IMR-90 (cell line): Measurements from ENCODE around the gene GAS5. TPM values are rescaled to one million over a fixed set of nuclear protein-coding genes. Genes with fewer than 3 reads are reported as not detected.

Experiments
- ATAC-seq: fragments of 200-7000 bp; cut with Tn5 transposase; 2 replicates; pipeline ENCODE4 v1.9.1; 2020; ENCODE audit warnings: low read depth, mild to moderate bottlenecking, moderate library complexity
- BruUV-seq: library from RNA; stranded (reverse); fragments of 400-500 nt; replicated peaks from 2 replicates; lab custom pipeline; 2021; lab: Mats Ljungman, UMichigan
- CTCF ChIA-PET: fragments of 300-600 bp; formaldehyde crosslinking; extraction: SDS; loops from one replicate; lab custom pipeline; 2021; ENCODE audit warnings: antibody characterized with exemption; lab: Yijun Ruan, JAX
- POLR2A ChIA-PET: fragments of 300-600 bp; sonication (Branson Sonifier 250); formaldehyde crosslinking; loops from one replicate; lab custom pipeline; 2022; ENCODE audit warnings: antibody characterized with exemption; ENCODE audit not compliant: unreplicated experiment; lab: Charles Lee
- DNase-seq: peaks from one replicate; pipeline ENCODE4 v3.0.0; 2013
- H2AFZ ChIP-seq: replicated peaks from 2 replicates; pipeline ENCODE3; 2013; ENCODE audit warnings: low read length, mild to moderate bottlenecking; ENCODE audit not compliant: poor library complexity
- H2AK5ac ChIP-seq: 2 replicates; pipeline ENCODE4 v1.6.1; 2013; ENCODE audit warnings: low read depth, low read length, inconsistent platforms
- H2AK9ac ChIP-seq: replicated peaks from 2 replicates; pipeline ENCODE3; 2013; ENCODE audit warnings: mild to moderate bottlenecking, low read depth, low read length, moderate library complexity; ENCODE audit not compliant: poor library complexity
- H2BK120ac ChIP-seq: 2 replicates; pipeline ENCODE4 v1.6.1; 2013; ENCODE audit warnings: low read depth, low read length, inconsistent platforms
- H2BK15ac ChIP-seq: 3 replicates; pipeline ENCODE4 v1.6.1; 2013; ENCODE audit warnings: low read depth, low read length, inconsistent platforms
- H2BK20ac ChIP-seq: 2 replicates; pipeline ENCODE4 v1.6.1; 2013; ENCODE audit warnings: low read depth, mild to moderate bottlenecking, inconsistent platforms, low read length, moderate library complexity
- H2BK5ac ChIP-seq: 2 replicates; pipeline ENCODE4 v1.6.1; 2013; ENCODE audit warnings: mild to moderate bottlenecking, low read depth, low read length, inconsistent platforms; ENCODE audit not compliant: poor library complexity, severe bottlenecking
- H3K14ac ChIP-seq: replicated peaks from 2 replicates; pipeline ENCODE4 v1.6.1; 2013; ENCODE audit warnings: low read depth, low read length, inconsistent platforms
- H3K18ac ChIP-seq: 2 replicates; pipeline ENCODE4 v1.6.1; 2013; ENCODE audit warnings: low read depth, low read length, control low read depth
- H3K23ac ChIP-seq: 2 replicates; pipeline ENCODE4 v1.6.1; 2013; ENCODE audit warnings: low read depth, low read length, inconsistent platforms
- H3K27ac ChIP-seq: 2 replicates; pipeline ENCODE4 v1.5.1; 2013; ENCODE audit warnings: mild to moderate bottlenecking, control low read depth, low read length; ENCODE audit not compliant: insufficient read depth
- H3K27me3 ChIP-seq: 2 replicates; pipeline ENCODE4 v1.6.1; 2013; ENCODE audit warnings: low read length; ENCODE audit not compliant: control insufficient read depth, insufficient read depth
- H3K36me3 ChIP-seq: 2 replicates; pipeline ENCODE4 v1.6.1; 2013; ENCODE audit warnings: low read length, mixed read lengths; ENCODE audit not compliant: control insufficient read depth, insufficient read depth
- H3K4ac ChIP-seq: 2 replicates; pipeline ENCODE4 v1.6.1; 2013; ENCODE audit warnings: low read depth, low read length, inconsistent platforms
- H3K4me1 ChIP-seq: 2 replicates; pipeline ENCODE4 v1.6.1; 2013; ENCODE audit warnings: low read length, mixed read lengths; ENCODE audit not compliant: control insufficient read depth, insufficient read depth
- H3K4me2 ChIP-seq: 2 replicates; pipeline ENCODE4 v1.6.1; 2013; ENCODE audit warnings: low read depth, mild to moderate bottlenecking, control low read depth, low read length, moderate library complexity
- H3K4me3 ChIP-seq: 2 replicates; pipeline ENCODE4 v1.5.1; 2013; ENCODE audit warnings: low read depth, mild to moderate bottlenecking, control low read depth, low read length, moderate library complexity; ENCODE audit not compliant: insufficient read depth
- H3K56ac ChIP-seq: 2 replicates; pipeline ENCODE4 v1.6.1; 2013; ENCODE audit warnings: low read length, inconsistent platforms; ENCODE audit not compliant: insufficient read depth; ENCODE audit errors: extremely low read depth
- H3K79me1 ChIP-seq, 2 experiments: 2 replicates each; pipeline ENCODE4 v1.6.1; 2013; ENCODE audit warnings: low read length in 2 of 2, inconsistent platforms in 1 of 2, low read depth in 1 of 2
- H3K9ac ChIP-seq: 2 replicates; pipeline ENCODE4 v1.6.1; 2013; ENCODE audit warnings: low read depth, low read length, control low read depth
- H3K9me1 ChIP-seq: 2 replicates; pipeline ENCODE4 v1.6.1; 2013; ENCODE audit warnings: low read length, inconsistent platforms; ENCODE audit not compliant: insufficient read depth
- H3K9me3 ChIP-seq: 2 replicates; pipeline ENCODE4 v1.6.1; 2013; ENCODE audit warnings: low read length; ENCODE audit not compliant: control insufficient read depth, insufficient read depth
- H4K20me1 ChIP-seq: 2 replicates; pipeline ENCODE4 v1.6.1; 2013; ENCODE audit warnings: low read length, inconsistent platforms; ENCODE audit not compliant: insufficient read depth
- H4K5ac ChIP-seq: 2 replicates; pipeline ENCODE4 v1.6.1; 2013; ENCODE audit warnings: mild to moderate bottlenecking, low read depth, low read length, control low read depth
- H4K8ac ChIP-seq, 2 experiments: 2 replicates each; pipeline ENCODE4 v1.6.1; 2013; ENCODE audit warnings: low read depth in 2 of 2, low read length in 2 of 2, control low read depth in 1 of 2, inconsistent platforms in 1 of 2
- H4K91ac ChIP-seq: 2 replicates; pipeline ENCODE4 v1.6.1; 2013; ENCODE audit warnings: low read depth, low read length, inconsistent platforms; ENCODE audit not compliant: insufficient read depth
- FOS ChIP-seq: fragments of 150-350 bp; IDR thresholded peaks from 2 replicates; pipeline ENCODE4 v1.6.1; 2016; ENCODE audit warnings: low read depth, low read length
- MAFK ChIP-seq: IDR thresholded peaks from 2 replicates; pipeline ENCODE4 v1.6.1; 2012; ENCODE audit warnings: low read depth, low read length, improper control_type of control experiment
- MXI1 ChIP-seq: IDR thresholded peaks from 2 replicates; pipeline ENCODE4 v1.6.1; 2012; ENCODE audit warnings: low read depth, mild to moderate bottlenecking, low read length, moderate library complexity, borderline replicate concordance
- POLR2A ChIP-seq: IDR thresholded peaks from 2 replicates; pipeline ENCODE4 v1.6.1; 2012; ENCODE audit warnings: mild to moderate bottlenecking, low read depth, low read length
- RCOR1 ChIP-seq: IDR thresholded peaks from 2 replicates; pipeline ENCODE4 v1.6.1; 2012; ENCODE audit warnings: mild to moderate bottlenecking, low read length, improper control_type of control experiment; ENCODE audit not compliant: insufficient replicate concordance
- WGBS, 2 experiments: methylation state at CpG; one replicate each; pipeline versions ENCODE4 v1.1.5 to v1.1.7; 2013; ENCODE audit warnings: missing lambda C conversion rate in 2 of 2; ENCODE audit not compliant: insufficient read length in 1 of 2; ENCODE audit errors: extremely low coverage in 2 of 2; 5-methylcytosine and 5-hydroxymethylcytosine counted together
- dilution Hi-C: fragments of 300-500 bp; cut with HindIII; formaldehyde crosslinking; loops from one replicate; pipeline ENCODE4 v1.14.3; 2018; ENCODE audit warnings: low sequenced_read_pairs; ENCODE audit not compliant: unreplicated experiment
- in situ Hi-C: fragments of 300-500 bp; cut with MboI; formaldehyde crosslinking; loops from 3 replicates; pipeline ENCODE4 v1.14.3; 2019; ENCODE audit warnings: low sequenced_read_pairs, inconsistent platforms, mixed read lengths
- intact Hi-C: fragments of 100-400 bp; cut with micrococcal nuclease; formaldehyde crosslinking; loops from 2 replicates; pipeline ENCODE4 v1.10.0; 2022
- polyA plus RNA-seq, 3 experiments: library from polyadenylated mRNA; depleted of rRNA; stranded (reverse); fragments of >200 nt; gene quantifications; 2 replicates each; pipeline ENCODE4 v1.2.3, GENCODE V29; 2012; ENCODE audit warnings: low replicate concordance in 1 of 3
- total RNA-seq: library from RNA; depleted of rRNA; stranded (reverse); fragments of >200 nt; gene quantifications from 2 replicates; pipeline ENCODE4 v1.2.3, GENCODE V29; 2012

The GAS5 gene
- total and polyA plus RNA-seq, 2 of the 4 experiments (the other 2 are of a cell fraction): 380 to 737 TPM

- H3K4ac ChIP-seq: peak overlapping the region; percentile 72; the same call in 1 of the 2 replicates
- peak overlapping the region; percentile 71; the same call in 1 of the 2 replicates for H3K27ac ChIP-seq
- peak overlapping the region; percentile 8; the same call in 1 of the 2 replicates for H2BK20ac ChIP-seq
- peak overlapping the region; percentile 11; the same call in 1 of the 2 replicates for H3K18ac ChIP-seq
- H2BK5ac ChIP-seq: peak overlapping the region; percentile 88
- ChIA-PET CTCF (interaction anchor here (0.7 kb wide), 2 partner anchors 347 to 633 kb away, joined by 3 to 5 read pairs; no protein-coding TSS in a partner anchor), POLR2A (interaction anchor here (1.1 kb wide), 1 partner anchor 14 kb away, joined by 5 read pairs; no protein-coding TSS in a partner anchor)
- intact Hi-C loops: no loop called here
- no TSS peak for BruUV-seq
- peak overlapping the region; percentile 14; the same call in 1 of the 2 replicates for H2BK120ac ChIP-seq
- H3K4me2 ChIP-seq: peak overlapping the region; percentile 0; the same call in 1 of the 2 replicates
- H3K4me1 ChIP-seq: peaks cover 16% of the 10 kb centered on the region
- TF ChIP-seq RCOR1 (no peak), FOS (peak; percentile 15; the same call in 1 of the 2 replicates), MXI1 (no peak), POLR2A (no peak), MAFK (0 out of 2 replicates have a peak, but pooled peaks have one; percentile 3)
- H4K91ac ChIP-seq: no peak overlapping the region
- peaks cover 3% of the 10 kb centered on the region; the same call in 1 of the 2 replicates for H4K20me1 ChIP-seq
- no peaks in the 10 kb centered on the region for H3K9me3 ChIP-seq
- no peak overlapping the region for H2AK5ac ChIP-seq
- H4K8ac ChIP-seq: no peak overlapping the region; a peak in 1 of 4 replicates
- in situ Hi-C loops: no loop called here
- no peak overlapping the region for H3K4me3 ChIP-seq
- H2AFZ ChIP-seq: no peak overlapping the region
- DNase-seq (peak; percentile 76), ATAC-seq (peak; percentile 55)
- WGBS, 2 experiments: no CpG with 5 or more reads among the region's 4 CpGs
- H3K79me1 ChIP-seq: peaks cover 8 to 34% of the 10 kb centered on the region in 2 experiments; a peak in 2 of 4 replicates
- H3K56ac ChIP-seq: no peak overlapping the region
- H2BK15ac ChIP-seq: no peak overlapping the region
- H3K36me3 ChIP-seq: peaks cover 4% of the 10 kb centered on the region
- no peak overlapping the region; the same call in 1 of the 2 replicates for H3K14ac ChIP-seq
- H3K27me3 ChIP-seq: no peaks in the 10 kb centered on the region
- H3K9ac ChIP-seq: no peak overlapping the region
- H2AK9ac ChIP-seq: no peak overlapping the region
- no peak overlapping the region for H4K5ac ChIP-seq
- H3K23ac ChIP-seq: no peak overlapping the region
- dilution Hi-C loops: no loop called here
- H3K9me1 ChIP-seq: peaks cover 5% of the 10 kb centered on the region
Measured at GRCh38 chr1:173852105-173852504, 15.7 kb downstream of the GAS5 start.
